Activated naive CD4-positive, alpha-beta T cell treated with Interleukin-2 at 50 U/mL for 16 hours (primary cell): Measurements from ENCODE around the gene SEMA5A.

Experiments
- DNase-seq: peaks from one replicate; pipeline ENCODE4 v3.0.0-alpha.2; 2020

SEMA5A gene

DNA sequence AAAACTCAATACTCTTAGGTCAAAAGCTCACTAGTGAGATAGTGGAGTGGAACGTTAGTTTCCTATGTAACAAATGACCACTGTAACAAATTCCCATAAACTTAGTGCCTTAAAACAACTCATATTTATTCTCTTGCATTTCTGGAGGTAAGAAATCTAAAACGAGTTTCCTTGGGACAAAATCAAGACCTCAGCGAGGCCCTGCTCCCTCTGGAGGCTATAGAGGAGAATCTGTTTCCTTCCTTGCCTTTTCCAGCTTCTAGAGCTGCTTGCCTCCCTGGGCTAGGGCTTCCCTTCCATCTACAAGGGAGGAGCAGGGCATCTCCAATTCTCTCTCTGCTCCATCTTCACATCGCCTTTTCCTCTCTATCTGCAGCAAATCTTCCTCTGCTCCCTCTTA lies 32.0 kb downstream of the SEMA5A start:
- no peak for DNase-seq

DNA sequence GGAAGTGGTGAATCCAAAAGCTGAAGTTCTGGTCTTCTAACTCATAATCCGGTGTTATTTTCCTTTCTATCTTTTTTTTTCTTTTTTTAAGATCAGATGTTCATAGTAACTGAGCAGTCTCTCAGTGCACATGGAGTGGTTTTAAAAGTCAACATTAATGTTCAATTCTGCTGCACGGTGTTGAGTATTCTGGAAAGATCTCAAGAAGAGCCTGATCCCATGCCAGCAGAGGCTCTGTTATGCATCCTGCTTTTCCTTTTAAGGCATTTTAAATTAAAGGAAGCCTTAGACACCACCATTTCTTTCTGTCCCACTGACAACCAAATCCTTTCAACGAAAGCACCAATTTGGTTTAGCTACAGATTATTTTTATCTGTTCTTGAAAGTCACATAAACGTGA lies 33.4 kb downstream of the SEMA5A start:
- no peak for DNase-seq

DNA sequence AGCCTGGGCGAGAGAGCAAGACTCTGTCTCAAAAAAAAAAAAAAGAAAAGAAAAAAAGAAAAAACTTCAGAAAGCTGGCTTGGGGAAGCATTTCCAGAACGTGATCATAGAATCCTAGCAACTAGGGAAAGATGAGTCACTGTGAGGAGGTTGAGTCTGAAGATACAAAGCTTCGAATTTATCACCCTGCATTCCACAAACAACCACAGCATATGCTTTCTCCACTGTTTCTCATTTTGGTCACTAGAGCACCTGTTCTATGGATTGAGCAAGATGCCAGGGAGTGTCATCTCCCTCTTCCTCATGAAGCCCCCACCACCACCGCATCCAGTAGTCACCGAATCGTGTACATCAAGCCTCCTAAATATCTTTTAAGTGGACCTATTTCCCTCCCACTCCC lies 37.9 kb downstream of the SEMA5A start:
- no peak for DNase-seq

DNA sequence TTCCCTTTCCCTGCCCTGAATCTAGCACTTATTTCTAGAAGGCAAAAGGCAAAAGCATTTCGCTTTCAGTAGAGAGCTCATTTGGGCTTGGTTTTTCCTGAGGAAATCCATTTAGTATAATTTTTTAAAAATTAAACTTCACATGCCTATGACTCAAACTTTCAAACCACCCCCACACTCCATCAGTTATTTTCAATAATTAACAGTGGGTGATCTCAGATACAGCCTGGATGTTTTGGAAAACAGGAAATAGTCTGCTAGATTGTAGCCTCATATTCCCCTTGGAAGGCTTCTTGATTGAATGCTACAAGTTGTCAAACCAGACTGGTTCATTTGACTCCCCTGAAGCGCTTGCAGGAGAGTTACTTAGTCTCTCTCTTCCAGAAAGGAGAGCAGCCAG lies 40.6 kb downstream of the SEMA5A start:
- no peak for DNase-seq

DNA sequence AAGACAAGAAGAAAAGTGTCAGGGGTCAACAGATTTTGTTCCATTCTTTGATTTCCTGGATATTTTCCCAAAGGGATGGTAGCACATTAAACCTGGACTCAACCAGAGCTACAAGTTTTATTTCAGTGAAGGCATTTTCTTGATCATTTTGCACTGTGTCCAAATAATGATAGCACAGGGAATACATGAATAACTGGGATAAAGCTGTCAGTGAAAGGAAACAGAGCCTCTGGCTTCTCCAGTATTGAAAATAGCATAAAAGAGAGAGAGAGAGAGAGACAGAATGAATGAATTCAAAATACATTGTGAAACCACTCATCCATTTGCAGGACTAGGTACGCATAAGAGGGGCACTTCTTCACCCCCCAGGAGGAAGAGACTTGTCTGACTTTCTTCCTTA lies 43.0 kb downstream of the SEMA5A start:
- no peak for DNase-seq

DNA sequence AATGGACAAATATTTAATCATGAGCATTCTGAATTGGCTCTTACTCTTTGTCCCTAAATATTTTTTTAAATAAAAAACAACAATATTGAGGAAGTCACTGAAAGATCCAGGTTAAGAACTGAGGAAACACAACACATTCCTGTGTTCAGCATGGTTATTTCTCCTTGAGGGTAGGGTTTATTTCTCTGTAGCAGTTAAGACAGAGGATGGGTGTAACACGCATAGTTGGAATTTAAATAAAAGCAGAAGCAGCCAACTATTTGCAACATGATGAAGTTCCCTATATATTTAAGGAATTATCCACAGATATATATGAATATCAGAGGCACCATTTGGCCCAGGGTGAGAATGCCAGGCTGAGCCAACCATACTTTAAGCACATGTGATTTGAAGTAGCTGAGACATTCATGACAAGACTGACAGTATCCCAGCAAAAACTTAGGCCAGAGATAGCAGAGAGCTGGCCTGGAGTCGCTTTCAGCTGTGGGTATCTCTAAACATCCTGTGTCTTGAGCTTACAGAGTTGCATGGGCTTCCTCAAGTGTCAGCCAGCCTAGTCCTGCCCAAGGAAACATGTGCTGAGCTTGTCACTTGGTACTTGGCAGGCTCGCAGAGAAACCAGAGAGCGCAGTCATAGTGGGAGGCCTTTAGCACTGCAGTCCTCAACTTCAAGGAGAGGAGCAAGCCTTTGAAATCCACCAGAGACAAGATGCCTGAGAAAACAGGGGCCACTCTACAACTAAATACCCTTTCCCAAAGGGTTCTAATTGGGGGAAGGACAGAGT lies 43.6 kb downstream of the SEMA5A start:
- no peak for DNase-seq

DNA sequence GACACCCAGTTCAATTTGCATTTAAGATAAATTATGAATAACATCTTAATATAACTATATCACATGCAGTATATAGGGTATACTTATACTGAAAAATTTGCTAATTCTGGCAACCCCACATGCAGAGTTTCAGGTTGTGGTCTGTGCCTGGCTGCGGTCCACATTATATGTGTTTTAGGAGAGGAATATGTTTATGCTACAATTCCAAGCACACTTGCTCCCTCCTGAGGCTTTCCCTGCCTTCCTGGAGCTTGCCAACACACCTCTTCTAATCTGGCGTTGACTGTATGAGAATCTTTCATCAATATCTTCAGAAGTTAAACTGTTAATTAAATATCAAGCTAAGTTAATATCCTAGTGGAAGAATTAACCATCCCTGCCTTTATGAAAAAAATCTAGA lies 45.2 kb downstream of the SEMA5A start:
- no peak for DNase-seq

DNA sequence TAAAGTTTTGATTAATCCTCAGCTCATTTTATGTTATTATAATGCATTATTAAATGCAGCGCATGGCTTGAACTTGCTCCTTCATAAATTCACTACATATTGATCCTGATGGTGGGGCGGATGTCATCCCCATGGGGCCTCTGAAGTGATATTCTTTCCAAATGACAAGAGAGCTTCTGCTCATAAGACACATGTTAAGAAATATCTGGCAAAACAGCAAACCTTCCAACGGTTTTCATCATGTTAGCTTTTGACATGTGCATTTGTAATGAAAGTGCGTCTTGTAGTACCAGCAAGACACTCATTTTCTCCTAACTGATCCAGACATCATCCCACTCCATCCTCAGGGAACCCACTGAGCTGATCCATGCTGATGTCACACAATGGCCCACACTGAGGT lies 45.7 kb downstream of the SEMA5A start:
- no peak for DNase-seq

DNA sequence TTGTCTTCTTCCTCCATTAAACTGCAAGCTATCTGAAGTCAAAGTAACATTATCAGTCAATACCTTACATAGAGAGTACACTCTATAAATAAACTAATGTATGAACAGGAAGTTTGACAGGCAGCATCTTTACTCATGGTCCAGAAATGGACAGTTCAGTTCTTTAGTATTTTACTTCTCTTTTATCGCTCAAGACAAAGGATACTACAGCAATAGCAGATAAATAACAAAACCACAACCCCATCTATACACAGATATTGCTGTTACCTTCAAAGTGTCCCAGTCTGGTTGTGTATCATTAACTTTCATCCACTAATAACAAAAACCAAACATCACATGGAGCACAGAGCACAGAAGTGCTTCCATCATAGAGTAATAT lies 46.4 kb downstream of the SEMA5A start:
- no peak for DNase-seq

DNA sequence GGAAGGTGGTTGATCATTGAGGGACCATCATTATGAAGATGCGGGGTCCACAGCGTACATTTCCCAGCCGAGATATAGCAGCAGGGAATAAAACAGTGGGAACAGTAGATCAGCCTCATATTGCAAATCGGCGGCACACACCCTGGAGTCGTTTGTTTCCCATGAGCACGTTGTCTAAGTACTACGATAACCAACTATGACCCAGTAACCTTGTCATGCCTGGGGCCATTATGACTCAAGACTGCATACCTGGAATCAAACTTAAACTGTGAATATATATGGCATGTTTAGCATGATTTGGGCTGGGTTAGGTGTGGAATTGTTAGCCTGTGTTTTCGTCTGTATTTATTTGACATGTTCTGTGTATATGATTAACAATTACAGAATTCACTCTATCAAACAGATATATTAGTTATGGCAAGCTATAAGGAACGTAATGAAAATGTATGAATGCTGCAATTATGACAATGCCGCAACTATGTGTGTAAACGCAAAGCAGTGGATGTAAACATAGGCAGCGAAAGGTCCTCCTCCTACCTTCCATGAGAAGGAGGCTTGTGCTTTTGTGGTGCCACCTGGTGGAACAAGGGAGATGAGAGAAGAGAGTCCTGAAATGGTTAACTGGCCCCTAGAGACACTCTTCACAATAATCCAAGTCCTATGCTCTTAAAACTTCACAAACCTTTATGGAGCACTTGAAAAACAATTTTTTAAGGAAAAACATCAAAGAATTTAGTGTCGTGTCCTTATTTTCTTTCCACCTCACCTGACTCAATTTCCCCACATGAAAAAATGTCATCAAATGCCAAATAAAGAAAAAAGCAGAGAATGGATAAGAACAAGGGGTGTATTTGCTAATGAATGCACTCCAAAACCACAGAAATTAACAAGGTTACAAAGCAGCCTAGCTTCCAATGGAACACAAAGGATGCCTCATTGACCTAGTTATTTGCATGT lies 47.1 kb downstream of the SEMA5A start:
- DNase-seq: no peak

DNA sequence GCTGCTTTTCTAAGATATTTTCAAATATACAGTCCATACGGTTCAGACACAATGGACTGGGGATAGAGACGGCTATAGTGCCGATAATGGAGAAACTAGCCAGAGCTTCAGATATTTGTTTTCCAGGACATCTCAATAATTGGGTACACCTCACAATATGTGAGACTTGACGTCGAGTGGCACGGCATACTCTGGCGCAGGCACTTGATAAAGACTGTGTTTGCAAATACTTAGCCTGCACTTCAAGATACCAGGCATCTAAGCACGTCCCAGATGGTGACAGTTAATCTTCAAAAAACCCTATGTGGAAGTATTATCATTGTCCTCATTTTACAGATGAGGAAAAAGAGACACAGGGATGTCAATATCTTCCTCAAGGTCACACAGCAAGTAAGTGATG lies 48.5 kb downstream of the SEMA5A start:
- DNase-seq: no peak

DNA sequence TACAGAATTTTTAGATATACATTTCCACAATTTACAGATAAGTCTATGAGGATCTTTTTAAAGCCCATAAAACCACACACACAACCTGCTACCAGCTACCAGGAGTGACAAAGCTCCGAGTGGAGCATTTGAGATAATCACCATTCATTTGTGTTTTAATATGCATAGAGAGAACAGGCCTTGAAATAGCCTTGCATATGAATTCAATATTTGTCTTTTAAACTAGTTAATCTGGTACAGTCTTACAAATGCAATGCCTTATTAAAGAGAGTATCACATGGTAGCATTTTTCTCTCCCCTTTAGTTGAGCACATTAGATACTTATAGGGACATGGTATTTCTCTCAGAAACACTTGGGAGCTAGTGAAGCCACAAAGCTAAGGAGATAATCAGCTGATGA lies 49.1 kb downstream of the SEMA5A start:
- DNase-seq: no peak

DNA sequence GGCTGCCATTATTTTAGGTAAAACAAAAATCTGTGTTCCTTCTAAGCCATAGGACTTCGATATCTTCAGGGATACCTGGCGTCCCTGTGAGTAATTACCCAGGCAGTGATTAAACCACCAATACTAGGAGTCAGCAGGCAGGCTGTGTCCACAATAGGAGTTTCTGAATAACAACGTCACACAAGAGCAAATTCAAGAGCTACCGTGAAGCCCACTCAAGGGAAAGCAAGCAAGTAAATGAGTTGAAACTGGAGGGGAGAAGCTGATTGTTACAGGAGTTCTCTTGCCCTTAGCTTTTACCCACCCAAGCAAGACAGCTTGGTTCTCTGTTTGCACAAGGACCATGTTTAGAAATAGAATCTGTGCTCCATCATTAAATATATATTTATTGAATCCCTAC lies 50.8 kb downstream of the SEMA5A start:
- no peak for DNase-seq

DNA sequence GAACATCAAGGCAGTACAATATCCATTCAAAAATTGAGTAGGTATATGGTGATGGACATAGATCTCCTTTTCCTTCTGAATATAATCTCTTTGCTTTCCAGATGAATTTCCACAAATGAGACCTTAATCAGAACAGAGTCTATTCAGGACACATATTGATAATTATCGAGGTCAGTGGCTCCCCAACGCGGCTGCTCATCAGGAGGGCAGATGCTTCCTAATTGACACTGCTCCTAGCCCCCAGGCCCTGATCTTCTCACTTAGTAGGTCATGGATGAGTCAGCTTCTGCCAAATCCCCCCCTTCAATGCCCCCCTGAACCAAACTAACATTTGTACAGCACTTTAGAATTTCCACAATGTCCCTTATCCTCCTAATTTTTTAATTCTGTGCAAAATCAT lies 51.6 kb downstream of the SEMA5A start:
- no peak for DNase-seq

DNA sequence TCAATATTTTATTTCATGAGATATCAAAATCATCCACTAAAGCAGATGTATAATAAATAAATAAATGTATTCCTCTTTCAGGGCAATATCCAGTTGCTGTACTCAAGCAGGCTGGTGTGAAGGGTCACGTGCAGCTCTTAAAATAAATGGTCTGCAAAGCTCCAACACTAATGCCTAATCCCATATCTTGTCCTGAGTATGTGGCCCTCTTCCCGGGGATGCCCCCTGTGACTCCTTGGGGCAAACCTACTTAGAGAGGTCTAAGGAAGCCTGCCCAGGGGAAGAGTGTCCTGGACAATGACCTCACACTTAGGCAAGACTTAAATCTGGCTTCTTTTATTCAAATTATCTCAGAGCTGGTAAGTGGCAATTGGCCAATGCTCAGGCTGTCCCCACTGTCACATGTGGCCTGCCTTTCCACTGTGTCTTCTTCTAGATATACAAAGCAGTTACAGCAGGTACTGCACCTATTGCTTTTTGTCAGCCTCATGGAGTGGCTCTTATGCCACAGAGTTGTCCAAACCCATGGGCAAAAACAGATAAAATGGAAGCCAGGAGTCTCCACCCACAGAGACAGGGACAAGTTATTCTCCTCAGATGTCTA lies 55.3 kb downstream of the SEMA5A start:
- DNase-seq: no peak

DNA sequence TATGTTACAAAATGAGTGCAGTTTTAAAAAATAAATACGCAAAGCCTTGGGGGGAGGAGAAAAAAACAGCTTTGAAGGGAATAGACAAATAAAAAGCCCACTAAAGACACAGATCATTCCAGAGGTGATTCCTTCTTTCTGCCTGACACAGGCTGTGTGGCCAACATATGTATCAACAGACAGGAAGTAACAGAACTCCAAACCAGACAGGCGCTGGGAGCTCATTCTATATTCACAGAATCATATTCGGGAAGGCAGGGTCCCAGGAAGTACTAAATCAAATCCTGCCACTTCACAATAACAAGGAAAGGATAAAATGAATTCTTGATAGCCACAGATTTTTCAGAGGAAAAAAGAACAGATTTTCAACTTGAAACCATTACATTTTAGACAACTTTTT lies 62.1 kb downstream of the SEMA5A start:
- no peak for DNase-seq

DNA sequence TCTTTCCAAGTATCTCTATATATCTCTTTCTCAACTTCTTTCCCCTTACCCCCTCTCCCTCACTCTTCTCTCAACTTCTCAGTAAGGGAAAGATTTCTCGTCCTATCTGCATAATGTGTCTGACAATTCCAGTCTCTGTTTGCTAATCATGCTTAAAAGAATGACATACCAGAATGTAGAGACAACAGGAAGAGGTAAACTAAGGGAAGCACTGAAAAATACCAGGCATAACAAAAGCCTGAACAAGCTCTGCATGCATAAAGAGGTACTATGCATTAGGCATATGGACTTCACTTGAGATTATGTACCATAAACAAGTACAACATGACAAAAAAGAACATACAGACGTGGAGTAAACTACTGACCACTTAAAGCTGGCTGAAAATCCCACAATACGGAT lies 62.6 kb downstream of the SEMA5A start:
- no peak for DNase-seq

DNA sequence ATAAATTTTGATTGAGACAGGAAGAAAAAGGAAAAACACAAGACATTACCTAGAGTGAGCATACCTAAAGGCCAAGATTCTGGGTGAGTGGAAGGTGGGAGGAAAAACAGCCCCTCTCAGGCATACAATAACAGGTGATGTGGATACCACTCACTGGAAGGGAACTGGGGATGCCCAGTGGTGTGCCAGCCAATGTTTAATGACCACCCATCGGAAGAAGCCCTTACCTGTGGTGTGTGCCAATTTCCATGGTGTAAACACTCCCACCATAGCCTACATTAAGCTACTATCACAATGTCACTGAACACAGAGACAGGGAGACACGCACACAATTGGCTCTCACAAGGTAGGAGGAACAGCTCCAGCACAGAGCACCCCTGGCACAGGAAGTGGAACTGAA lies 63.5 kb downstream of the SEMA5A start:
- no peak for DNase-seq

DNA sequence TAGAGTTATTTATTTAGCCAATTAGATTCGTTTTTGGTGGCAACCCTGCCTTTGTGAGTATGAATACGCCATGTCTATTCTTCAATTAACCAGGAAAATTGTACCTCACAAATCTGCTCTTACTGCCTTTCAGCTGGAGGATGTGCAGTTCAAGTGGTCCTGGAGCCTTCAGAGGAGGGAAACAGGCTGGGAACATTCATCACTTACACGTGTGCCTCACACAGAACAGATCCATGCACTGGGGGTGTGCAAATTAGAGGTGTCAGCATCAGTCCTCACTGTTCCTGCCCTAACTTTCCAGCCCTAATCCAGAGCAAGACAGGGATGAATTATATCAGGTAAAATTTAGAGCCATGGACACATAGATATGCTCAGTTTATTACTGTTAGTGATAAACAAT lies 65.4 kb downstream of the SEMA5A start:
- no peak for DNase-seq

DNA sequence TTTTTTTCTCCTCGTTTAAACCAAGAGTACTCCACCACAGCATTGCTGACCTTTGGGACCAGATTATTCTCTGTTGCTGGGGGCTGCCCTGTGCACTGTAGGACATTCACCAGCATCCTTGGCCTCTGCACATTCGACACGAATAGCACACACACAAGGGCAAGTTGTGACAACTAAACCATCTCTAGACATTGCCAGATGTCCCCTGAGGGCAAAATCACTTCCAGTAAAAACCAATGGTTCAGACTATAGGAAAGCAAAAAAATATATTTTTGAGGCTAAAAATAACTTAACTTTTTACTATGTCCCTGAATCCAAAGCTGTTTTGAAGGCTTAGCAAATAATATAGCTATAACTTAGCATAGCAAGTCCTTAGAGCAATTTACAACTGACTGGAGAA lies 65.9 kb downstream of the SEMA5A start:
- DNase-seq: no peak

DNA sequence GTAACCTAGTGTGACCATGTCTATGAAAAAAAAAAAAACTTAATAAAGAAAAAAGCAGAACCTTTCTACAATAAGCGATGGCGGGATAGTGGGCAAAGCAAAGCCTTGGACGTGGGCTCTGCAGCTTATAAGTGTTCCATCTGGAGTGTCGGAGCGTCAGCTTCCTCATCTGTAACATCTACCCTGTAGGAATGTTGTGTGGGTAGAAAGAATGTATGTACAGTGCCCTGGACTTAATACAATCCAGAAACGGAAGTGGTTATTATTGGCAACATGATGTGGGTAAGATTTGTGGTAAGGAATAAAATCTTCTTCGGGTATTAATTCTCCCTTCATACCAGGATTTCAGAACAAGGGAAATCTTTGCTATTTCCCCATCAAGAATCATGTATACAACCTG lies 66.5 kb downstream of the SEMA5A start:
- DNase-seq: no peak

DNA sequence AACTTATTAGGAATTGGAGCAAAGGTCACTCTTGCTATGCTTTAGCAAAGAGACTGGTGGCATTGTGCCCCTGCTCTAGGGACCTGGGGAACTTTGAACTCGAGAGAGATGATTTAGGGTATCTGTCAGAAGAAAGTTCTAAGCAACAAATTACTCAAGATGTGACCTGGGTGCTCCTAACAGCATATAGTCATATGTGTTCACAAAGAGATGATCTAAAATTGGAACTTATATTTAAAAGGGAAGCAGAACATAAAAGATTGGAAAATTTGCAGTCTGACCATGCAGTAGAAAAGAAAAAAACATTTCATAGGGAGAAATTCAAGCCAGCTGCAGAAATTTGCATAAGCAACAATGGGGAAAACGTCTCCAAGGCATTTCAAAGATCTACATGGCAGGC lies 68.3 kb downstream of the SEMA5A start:
- no peak for DNase-seq

DNA sequence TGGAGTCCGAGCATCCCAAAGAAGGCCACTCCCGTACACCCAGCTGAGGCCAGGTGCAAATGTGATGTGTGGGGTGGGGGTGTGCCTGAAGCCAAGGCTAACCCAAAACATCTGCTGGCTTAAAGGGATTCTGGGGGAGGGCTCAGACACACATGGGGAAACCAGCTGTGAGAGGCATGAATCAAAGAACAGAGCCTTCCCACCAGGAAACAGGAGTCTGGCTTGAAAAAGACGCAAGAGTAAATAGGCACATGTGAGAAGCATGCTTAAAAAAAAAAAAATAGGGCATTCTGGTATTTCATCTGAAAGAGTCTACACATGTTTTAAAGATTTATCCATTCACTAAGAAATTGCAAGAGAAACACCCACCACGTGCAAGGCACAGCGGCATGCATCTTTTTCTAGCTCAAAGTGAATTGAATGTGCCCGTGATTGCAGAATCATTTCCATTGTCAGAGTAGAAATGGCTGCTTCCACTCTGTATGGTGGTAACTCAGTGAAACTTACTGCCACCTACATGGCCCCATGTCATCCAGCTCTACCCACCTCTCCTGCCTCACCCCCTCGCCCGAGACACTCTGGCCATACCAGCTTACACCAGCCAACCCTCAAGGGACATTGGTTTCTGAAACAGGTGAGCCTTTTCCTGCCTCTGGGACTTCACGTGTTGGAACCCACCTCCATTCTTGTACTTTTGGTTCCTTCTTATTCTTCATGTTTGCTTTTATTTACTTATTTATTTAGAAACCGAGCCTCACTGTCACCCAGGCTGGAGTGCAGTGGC lies 71.5 kb downstream of the SEMA5A start:
- no peak for DNase-seq
